22Rv1 (cell line): ENCODE data around the gene RERE.

Experiments used
- H3K27ac ChIP-seq: fragments of 450-650 bp; 2 replicates; pipeline ENCODE4 v1.5.1; 2017
- CTCF ChIP-seq: fragments of 450-650 bp; IDR thresholded peaks from 2 replicates; pipeline ENCODE4 v1.5.1; 2017; ENCODE audit warnings: mild to moderate bottlenecking
- ZFX ChIP-seq: fragments of 450-650 bp; IDR thresholded peaks from 2 replicates; pipeline ENCODE4 v1.6.1; 2017; ENCODE audit warnings: antibody characterized with exemption, borderline replicate concordance

The RERE gene

GRCh38 chr1:8664887-8665286, 152.6 kb downstream of the RERE start:
- no peak overlapping the region for H3K27ac ChIP-seq
- TF ChIP-seq CTCF (no peak), ZFX (no peak)

- H3K27ac ChIP-seq = no peak overlapping the region
- TF ChIP-seq CTCF (no peak), ZFX (no peak)
Observed at GRCh38 chr1:8663915-8664329, 153.5 kb downstream of the RERE start.

GRCh38 chr1:8663090-8663802, 154.2 kb downstream of the RERE start:
- no peak for TF ChIP-seq CTCF
- TF ChIP-seq ZFX = no peak
- H3K27ac ChIP-seq = no peak overlapping the region

GRCh38 chr1:8662380-8663072, 154.9 kb downstream of the RERE start:
- H3K27ac ChIP-seq = no peak overlapping the region
- TF ChIP-seq CTCF (no peak), ZFX (no peak)

GRCh38 chr1:8661185-8662110, 156.0 kb downstream of the RERE start:
- H3K27ac ChIP-seq = no peak overlapping the region
- TF ChIP-seq ZFX (no peak), CTCF (no peak)

- TF ChIP-seq CTCF (no peak), ZFX (no peak)
- H3K27ac ChIP-seq = no peak overlapping the region
Observed at GRCh38 chr1:8660411-8660828, 157.0 kb downstream of the RERE start.

- H3K27ac ChIP-seq = no peak overlapping the region
- TF ChIP-seq CTCF = no peak
- TF ChIP-seq ZFX = no peak
Observed at GRCh38 chr1:8659593-8659992, 157.8 kb downstream of the RERE start.
